Hepatocyte (in vitro differentiated cells): ENCODE measurements around the gene PLPP1.

Source experiments
- CTCF ChIP-seq: fragments of 200-600 bp; sonication (generic); IDR thresholded peaks from 2 replicates; pipeline ENCODE4 v1.5.1; 2016; ENCODE audit warnings: antibody characterized with exemption, mild to moderate bottlenecking; ENCODE audit not compliant: poor library complexity
- EZH2 ChIP-seq: fragments of 200-600 bp; sonication (generic); IDR thresholded peaks from 2 replicates; pipeline ENCODE4 v1.6.1; 2016; ENCODE audit warnings: antibody characterized with exemption, mild to moderate bottlenecking, borderline replicate concordance
- EZH2phosphoT487 ChIP-seq: fragments of 200-600 bp; sonication (generic); IDR thresholded peaks from one replicate; pipeline ENCODE4 v1.6.1; 2018; ENCODE audit warnings: antibody characterized with exemption, mild to moderate bottlenecking, low read depth, moderate library complexity; ENCODE audit not compliant: unreplicated experiment, severe bottlenecking

DNA sequence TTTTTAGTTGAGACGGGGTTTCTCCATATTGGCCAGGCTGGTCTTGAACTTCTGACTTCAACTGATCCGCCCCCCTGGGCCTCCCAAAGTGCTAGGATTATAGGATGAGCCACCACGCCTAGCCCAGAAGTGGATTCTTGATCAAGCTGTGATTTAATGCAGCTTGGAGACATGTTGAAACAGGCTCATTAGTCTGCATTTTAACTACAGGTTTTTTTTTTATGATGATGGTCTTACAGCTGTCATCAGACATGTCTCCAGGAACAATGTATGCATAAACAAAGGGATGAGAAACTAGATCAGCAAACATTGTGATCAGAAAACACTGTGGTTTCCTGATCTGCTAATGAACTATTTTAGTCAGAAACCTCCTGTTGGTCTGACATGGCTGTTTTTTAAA is 30.0 kb upstream of the PLPP1 start:
- TF ChIP-seq CTCF = no peak
- no peak for TF ChIP-seq EZH2
- TF ChIP-seq EZH2phosphoT487 = no peak
